Coronary artery (tissue), 2 donors: ENCODE results near the gene SCUBE2.

Experiments
- DNase-seq: peaks from one replicate; pipeline ENCODE4 v3.0.0-alpha.2; 2017; ENCODE audit warnings: low spot score
- H3K27ac ChIP-seq, 2 donors: fragments of 200-600 bp; sonication (generic); one replicate each; pipeline ENCODE4 v1.5.1; 2016 to 2019
- H3K4me3 ChIP-seq: fragments of 200-600 bp; sonication (generic); 2 replicates; pipeline ENCODE4 v1.5.1; 2016; ENCODE audit warnings: mild to moderate bottlenecking, moderate library complexity
- CTCF ChIP-seq: fragments of 200-600 bp; sonication (generic); IDR thresholded peaks from one replicate; pipeline ENCODE4 v1.5.1; 2019; ENCODE audit warnings: antibody characterized with exemption

SCUBE2 gene

GRCh38 chr11:9030601-9031000 lies 60.8 kb downstream of the SCUBE2 start:
- Histone ChIP-seq H3K4me3 (no peak overlapping the region), H3K27ac (no peak overlapping the region)
- no peak for TF ChIP-seq CTCF
- peak; percentile 68 for DNase-seq

- TF ChIP-seq CTCF, result no peak
- Histone ChIP-seq H3K27ac (no peak overlapping the region), H3K4me3 (no peak overlapping the region)
- DNase-seq, result no peak
Observed at GRCh38 chr11:9029422-9029821, 62.0 kb downstream of the SCUBE2 start.

GRCh38 chr11:9028581-9028980 lies 62.8 kb downstream of the SCUBE2 start:
- no peak for DNase-seq
- Histone ChIP-seq H3K4me3 (no peak overlapping the region), H3K27ac (no peak overlapping the region)
- TF ChIP-seq CTCF, result no peak

GRCh38 chr11:9025101-9025850 lies 66.1 kb downstream of the SCUBE2 start:
- DNase-seq, result no peak
- Histone ChIP-seq H3K4me3 (no peak overlapping the region), H3K27ac (no peak overlapping the region)
- no peak for TF ChIP-seq CTCF

GRCh38 chr11:9022961-9023680 lies 68.3 kb downstream of the SCUBE2 start:
- Histone ChIP-seq H3K27ac (no peak overlapping the region), H3K4me3 (no peak overlapping the region)
- no peak for DNase-seq
- no peak for TF ChIP-seq CTCF

GRCh38 chr11:9020916-9021315 lies 70.5 kb downstream of the SCUBE2 start:
- no peak overlapping the region for H3K27ac ChIP-seq
- H3K4me3 ChIP-seq, result no peak overlapping the region
- no peak for DNase-seq
- TF ChIP-seq CTCF, result no peak

- no peak for TF ChIP-seq CTCF
- no peak overlapping the region for H3K27ac ChIP-seq
- no peak for DNase-seq
- no peak overlapping the region for H3K4me3 ChIP-seq
Observed at GRCh38 chr11:9019861-9020260, 71.5 kb downstream of the SCUBE2 start.
